Measurements from ENCODE around the gene SPINK4. TPM values are rescaled to one million over a fixed set of nuclear protein-coding genes. Genes with fewer than 3 reads are reported as not detected.

The SPINK4 gene
- total and polyA plus RNA-seq, 2 donors (not counting 1 experiment from before 2014, with no cell fraction given) = not detected

- Histone ChIP-seq H3K27me3 (replicated peaks in 1 of 4; ENCODE audit: control extremely low read depth in 1 of 4, control insufficient read depth in 3 of 4, insufficient read depth in 4 of 4, low read length in 3 of 4) (peaks cover 0 to 8% (median 0%) of the 10 kb centered on the region in 4 experiments), H3K27ac (ENCODE audit: low read length in 2 of 2) (no peak overlapping the region), H3K9me3 (ENCODE audit: control extremely low read depth in 1 of 3, control insufficient read depth in 2 of 3, insufficient read depth in 1 of 3, low read length in 2 of 3) (no peaks in the 10 kb centered on the region), H2AFZ (ENCODE audit: insufficient read depth, low read depth, low read length, poor library complexity, severe bottlenecking) (no peak overlapping the region), H4K20me1 (ENCODE audit: control insufficient read depth, insufficient read depth, low read length, poor library complexity, severe bottlenecking) (no peaks in the 10 kb centered on the region), H3K9ac (ENCODE audit: low read length) (no peak overlapping the region), H3K4me1 (ENCODE audit: control insufficient read depth in 2 of 2, insufficient read depth in 2 of 2, low read length in 2 of 2) (no peaks in the 10 kb centered on the region), H3K79me2 (ENCODE audit: control insufficient read depth, insufficient read depth, low read length) (no peaks in the 10 kb centered on the region), H3K36me3 (replicated peaks in 1 of 2; ENCODE audit: control extremely low read depth in 1 of 2, control insufficient read depth in 1 of 2, extremely low read depth in 1 of 2, insufficient read depth in 2 of 2, low read length in 1 of 2) (no peaks in the 10 kb centered on the region), H3K4me3 (ENCODE audit: control extremely low read depth in 1 of 5, extremely low read depth in 1 of 5, insufficient read depth in 1 of 5, low read depth in 2 of 5, low read length in 4 of 5) (no peak overlapping the region), H3K4me2 (replicated peaks; ENCODE audit: low read depth, low read length, poor library complexity, severe bottlenecking) (no peak overlapping the region)
- no peaks in the 10 kb centered on the region for H3K9me3 Mint-ChIP-seq (ENCODE audit: insufficient read depth)
- TF ChIP-seq CTCF (IDR thresholded peaks at IDR 0.05) = no peak
- ChIA-PET POLR2A (no interaction called here), CTCF (interaction anchor here (1.6 kb wide), 1 partner anchor 26 kb away, joined by 4 read pairs; no protein-coding TSS in a partner anchor)
- DNase-seq (no peak), ATAC-seq (ENCODE audit: low read depth) (no peak)
- intact Hi-C loops (cut with micrococcal nuclease) = no loop called here
- WGBS (ENCODE audit: insufficient coverage) = 99% methylated on average over 4 of the region's 6 CpGs
- peaks cover 2% of the 10 kb centered on the region for H3K4me1 Mint-ChIP-seq
- H3K4me3 Mint-ChIP-seq = no peak overlapping the region
- no peak overlapping the region for H3K27ac Mint-ChIP-seq
- H3K27me3 Mint-ChIP-seq = peaks cover 13% of the 10 kb centered on the region
Observed at GRCh38 chr9:33232815-33233214, 7.2 kb upstream of the SPINK4 start.

GRCh38 chr9:33233626-33234342, 6.2 kb upstream of the SPINK4 start:
- TF ChIP-seq CTCF (IDR thresholded peaks at IDR 0.05) = no peak
- TF ChIP-seq EZH2 (IDR thresholded peaks at IDR 0.05; ENCODE audit: borderline replicate concordance, insufficient read depth, low read depth, low read length, poor library complexity, severe bottlenecking) = no peak
- no peaks in the 10 kb centered on the region for H3K79me2 ChIP-seq (ENCODE audit: control insufficient read depth, insufficient read depth, low read length)
- H3K27me3 ChIP-seq (replicated peaks in 1 of 4; ENCODE audit: control extremely low read depth in 1 of 4, control insufficient read depth in 3 of 4, insufficient read depth in 4 of 4, low read length in 3 of 4) = peaks cover 0 to 8% (median 0%) of the 10 kb centered on the region in 4 experiments
- ATAC-seq (ENCODE audit: low read depth) (no peak), DNase-seq (no peak)
- Mint-ChIP-seq H3K9me3 (ENCODE audit: insufficient read depth) (no peaks in the 10 kb centered on the region), H3K27ac (no peak overlapping the region), H3K4me3 (no peak overlapping the region), H3K27me3 (peaks cover 13% of the 10 kb centered on the region), H3K4me1 (no peaks in the 10 kb centered on the region)
- no peak overlapping the region for H3K4me2 ChIP-seq (replicated peaks; ENCODE audit: low read depth, low read length, poor library complexity, severe bottlenecking)
- H3K9me3 ChIP-seq (ENCODE audit: control extremely low read depth in 1 of 3, control insufficient read depth in 2 of 3, insufficient read depth in 1 of 3, low read length in 2 of 3) = no peaks in the 10 kb centered on the region
- H3K27ac ChIP-seq (ENCODE audit: low read length in 2 of 2) = no peak overlapping the region
- no peaks in the 10 kb centered on the region for H4K20me1 ChIP-seq (ENCODE audit: control insufficient read depth, insufficient read depth, low read length, poor library complexity, severe bottlenecking)
- no peak overlapping the region for H2AFZ ChIP-seq (ENCODE audit: insufficient read depth, low read depth, low read length, poor library complexity, severe bottlenecking)
- 67% methylated on average over 1 of the region's 1 CpG for WGBS (ENCODE audit: insufficient coverage)
- no peaks in the 10 kb centered on the region for H3K36me3 ChIP-seq (replicated peaks in 1 of 2; ENCODE audit: control extremely low read depth in 1 of 2, control insufficient read depth in 1 of 2, extremely low read depth in 1 of 2, insufficient read depth in 2 of 2, low read length in 1 of 2)
- intact Hi-C loops (cut with micrococcal nuclease) = no loop called here
- H3K4me3 ChIP-seq (ENCODE audit: control extremely low read depth in 1 of 5, extremely low read depth in 1 of 5, insufficient read depth in 1 of 5, low read depth in 2 of 5, low read length in 4 of 5) = no peak overlapping the region
- H3K4me1 ChIP-seq (ENCODE audit: control insufficient read depth in 2 of 2, insufficient read depth in 2 of 2, low read length in 2 of 2) = no peaks in the 10 kb centered on the region
- CTCF ChIA-PET = interaction anchor here (0.5 to 1.9 kb wide), 3 partner anchors 7 to 115 kb away, joined by 3 to 10 read pairs (median 4); no protein-coding TSS in a partner anchor
- H3K9ac ChIP-seq (ENCODE audit: low read length) = no peak overlapping the region
- POLR2A ChIA-PET = interaction anchor here (0.8 kb wide), 1 partner anchor 151 kb away, joined by 3 read pairs; no protein-coding TSS in a partner anchor
